ENCODE data around the gene PPARGC1A. TPM values are rescaled to one million over a fixed set of nuclear protein-coding genes. Genes with fewer than 3 reads are reported as not detected.

Gene PPARGC1A
- total and polyA plus RNA-seq, 2 donors (not counting 3 experiments of a cell fraction or from before 2014, with no cell fraction given): not detected

DNA sequence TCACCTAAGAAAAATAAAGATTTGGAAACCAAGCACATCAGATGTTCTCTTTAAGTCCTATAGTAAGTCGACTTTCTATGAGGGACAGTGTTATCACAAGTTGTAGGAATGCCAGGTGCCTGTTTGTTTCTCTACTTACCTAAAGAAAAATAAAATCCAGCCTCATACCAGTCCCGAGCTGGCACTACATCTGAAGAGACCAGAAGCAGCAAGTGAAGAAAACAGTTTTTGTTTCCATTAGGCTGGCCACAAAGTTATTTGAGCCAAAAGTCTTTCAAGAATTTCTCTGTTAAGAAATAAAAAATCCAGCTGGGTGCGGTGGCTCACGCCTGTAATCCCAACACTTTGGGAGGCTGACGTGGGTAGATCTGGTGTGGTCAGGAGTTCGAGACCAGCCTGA is 10.8 kb upstream of the PPARGC1A start:
- ChIA-PET POLR2A (no interaction called here), CTCF (no interaction called here)
- no peak for FAIRE-seq
- Histone ChIP-seq H3K9me1 (replicated peaks; ENCODE audit: control insufficient read depth, extremely low read depth, insufficient read depth, low read length) (no peaks in the 10 kb centered on the region), H2AFZ (ENCODE audit: low read depth, low read length) (no peak overlapping the region), H3K9me3 (replicated peaks; ENCODE audit: control insufficient read depth, insufficient read depth, low read length) (no peaks in the 10 kb centered on the region), H3K36me3 (ENCODE audit: control insufficient read depth in 2 of 2, extremely low read depth in 1 of 2, insufficient read depth in 2 of 2, low read length in 2 of 2) (no peaks in the 10 kb centered on the region), H3K4me1 (ENCODE audit: control insufficient read depth, extremely low read depth, insufficient read depth, low read length) (no peaks in the 10 kb centered on the region), H3K4me2 (ENCODE audit: insufficient read depth, low read length) (no peak overlapping the region), H3K27me3 (ENCODE audit: control insufficient read depth in 2 of 2, insufficient read depth in 2 of 2, low read length in 2 of 2) (no peaks in the 10 kb centered on the region), H3K4me3 (replicated peaks in 1 of 3; ENCODE audit: insufficient read depth in 1 of 3, low read depth in 1 of 3, low read length in 3 of 3) (no peak overlapping the region), H3K9ac (replicated peaks; ENCODE audit: extremely low read depth, insufficient read depth, low read length) (no peak overlapping the region), H3K79me2 (ENCODE audit: control insufficient read depth, insufficient read depth, low read length) (no peaks in the 10 kb centered on the region), H4K20me1 (replicated peaks; ENCODE audit: control insufficient read depth, extremely low read depth, insufficient read depth, low read length) (no peaks in the 10 kb centered on the region), H3K27ac (ENCODE audit: insufficient read depth, low read depth, low read length) (no peak overlapping the region)
- intact Hi-C loops (cut with micrococcal nuclease) (no loop called here), dilution Hi-C loops (cut with MboI; ENCODE audit: extremely low pct_ligation_motif_present, low sequenced_read_pairs) (no loop called here)
- TF ChIP-seq POLR2A (IDR thresholded peaks at IDR 0.05; ENCODE audit: low read depth, low read length): no peak
- no peak for TF ChIP-seq FOS (IDR thresholded peaks at IDR 0.05; ENCODE audit: borderline replicate concordance, insufficient read depth, low read length)
- TF ChIP-seq POLR2AphosphoS5 (IDR thresholded peaks at IDR 0.05; ENCODE audit: insufficient read depth, low read depth, low read length): no peak
- TF ChIP-seq EZH2 (IDR thresholded peaks at IDR 0.05; ENCODE audit: borderline replicate concordance, low read depth, low read length, severe bottlenecking): no peak
- no peak for TF ChIP-seq JUN (IDR thresholded peaks at IDR 0.05; ENCODE audit: borderline replicate concordance, insufficient read depth, insufficient read length, low read depth)
- no peak for TF ChIP-seq GATA2 (IDR thresholded peaks at IDR 0.05; ENCODE audit: insufficient read depth, insufficient read length, low read depth, low read length)
- TF ChIP-seq, protein P1, sequence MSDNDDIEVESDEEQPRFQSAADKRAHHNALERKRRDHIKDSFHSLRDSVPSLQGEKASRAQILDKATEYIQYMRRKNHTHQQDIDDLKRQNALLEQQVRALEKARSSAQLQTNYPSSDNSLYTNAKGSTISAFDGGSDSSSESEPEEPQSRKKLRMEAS (IDR thresholded peaks at IDR 0.05; ENCODE audit: insufficient read depth, insufficient read length): no peak
- TF ChIP-seq, protein P2, sequence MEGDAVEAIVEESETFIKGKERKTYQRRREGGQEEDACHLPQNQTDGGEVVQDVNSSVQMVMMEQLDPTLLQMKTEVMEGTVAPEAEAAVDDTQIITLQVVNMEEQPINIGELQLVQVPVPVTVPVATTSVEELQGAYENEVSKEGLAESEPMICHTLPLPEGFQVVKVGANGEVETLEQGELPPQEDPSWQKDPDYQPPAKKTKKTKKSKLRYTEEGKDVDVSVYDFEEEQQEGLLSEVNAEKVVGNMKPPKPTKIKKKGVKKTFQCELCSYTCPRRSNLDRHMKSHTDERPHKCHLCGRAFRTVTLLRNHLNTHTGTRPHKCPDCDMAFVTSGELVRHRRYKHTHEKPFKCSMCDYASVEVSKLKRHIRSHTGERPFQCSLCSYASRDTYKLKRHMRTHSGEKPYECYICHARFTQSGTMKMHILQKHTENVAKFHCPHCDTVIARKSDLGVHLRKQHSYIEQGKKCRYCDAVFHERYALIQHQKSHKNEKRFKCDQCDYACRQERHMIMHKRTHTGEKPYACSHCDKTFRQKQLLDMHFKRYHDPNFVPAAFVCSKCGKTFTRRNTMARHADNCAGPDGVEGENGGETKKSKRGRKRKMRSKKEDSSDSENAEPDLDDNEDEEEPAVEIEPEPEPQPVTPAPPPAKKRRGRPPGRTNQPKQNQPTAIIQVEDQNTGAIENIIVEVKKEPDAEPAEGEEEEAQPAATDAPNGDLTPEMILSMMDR (IDR thresholded peaks at IDR 0.05; ENCODE audit: extremely low read depth in 1 of 2, insufficient read depth in 1 of 2, low read depth in 1 of 2, low read length in 2 of 2): no peak
- TF ChIP-seq MYC (IDR thresholded peaks at IDR 0.05; ENCODE audit: low read depth, low read length): no peak
- no TSS peak for BruUV-seq (replicated peaks)
- no peak for DNase-seq (ENCODE audit: low read depth, low spot score)
